Bronchial epithelial cell (primary cell): Measurements from ENCODE around the gene METTL26. TPM values are rescaled to one million over a fixed set of nuclear protein-coding genes. Genes with fewer than 3 reads are reported as not detected.

Experiments used
- DNase-seq: peaks from one replicate; pipeline ENCODE4 v3.0.0-alpha.2; 2010; ENCODE audit warnings: low read depth
- FAIRE-seq: peaks from 2 replicates; lab custom pipeline; 2011; peaks lifted over from hg19 to GRCh38; lab: Jason Lieb, UNC
- H3K27me3 ChIP-seq: 2 replicates; pipeline ENCODE4 v1.5.1; 2011; ENCODE audit warnings: low read length; ENCODE audit not compliant: control insufficient read depth, insufficient read depth
- H3K36me3 ChIP-seq: 2 replicates; pipeline ENCODE4 v1.5.1; 2011; ENCODE audit warnings: low read length; ENCODE audit not compliant: control insufficient read depth, insufficient read depth
- H3K4me3 ChIP-seq: 2 replicates; pipeline ENCODE4 v1.5.1; 2011; ENCODE audit warnings: mild to moderate bottlenecking, low read depth, low read length, control low read depth
- CTCF ChIP-seq: IDR thresholded peaks from 2 replicates; pipeline ENCODE4 v1.5.1; 2011; ENCODE audit warnings: mild to moderate bottlenecking, moderate library complexity, low read length, control low read depth, inconsistent platforms; ENCODE audit not compliant: insufficient read depth, severe bottlenecking
- total RNA-seq: library from RNA; depleted of rRNA; stranded (reverse); fragments of >200 nt; gene quantifications from 2 replicates; pipeline ENCODE4 v1.2.1, GENCODE V29; 2014

METTL26 gene
- total RNA-seq, 1 donor from 2014 or later = 50.8 TPM

GRCh38 chr16:634051-634670, 1.9 kb downstream of the METTL26 start:
- H3K4me3 ChIP-seq = no peak overlapping the region

GRCh38 chr16:633336-634050, 2.6 kb downstream of the METTL26 start:
- H3K36me3 ChIP-seq = peaks cover 3% of the 10 kb centered on the region
- TF ChIP-seq CTCF = no peak
- no peaks in the 10 kb centered on the region for H3K27me3 ChIP-seq
- FAIRE-seq (no peak), DNase-seq (no peak)
- H3K4me3 ChIP-seq = no peak overlapping the region

More at GRCh38 chr16:634051-634670, 1.9 kb downstream of the METTL26 start:
- FAIRE-seq (no peak), DNase-seq (no peak)
- Histone ChIP-seq H3K27me3 (no peaks in the 10 kb centered on the region), H3K36me3 (peaks cover 3% of the 10 kb centered on the region)
- TF ChIP-seq CTCF = no peak

- DNase-seq (no peak), FAIRE-seq (no peak)
- Histone ChIP-seq H3K27me3 (no peaks in the 10 kb centered on the region), H3K36me3 (peaks cover 3% of the 10 kb centered on the region), H3K4me3 (no peak overlapping the region)
- TF ChIP-seq CTCF = no peak
Measured at GRCh38 chr16:632486-633335, 3.4 kb downstream of the METTL26 start.

GRCh38 chr16:631808-632358, 4.2 kb downstream of the METTL26 start:
- DNase-seq (no peak), FAIRE-seq (no peak)
- H3K36me3 ChIP-seq = peaks cover 5% of the 10 kb centered on the region
- no peaks in the 10 kb centered on the region for H3K27me3 ChIP-seq
- H3K4me3 ChIP-seq = no peak overlapping the region
- TF ChIP-seq CTCF = no peak

GRCh38 chr16:630815-631405, 5.2 kb downstream of the METTL26 start, which contains the start of gene WFIKKN1:
TSS of gene WFIKKN1 (plus strand) at chr16:630985. CDS start at chr16:631254, 269 bp downstream.
- Histone ChIP-seq H3K36me3 (peaks cover 5% of the 10 kb centered on the region), H3K27me3 (no peaks in the 10 kb centered on the region), H3K4me3 (no peak within 1 kb of the TSS)
- FAIRE-seq (no peak), DNase-seq (no peak)
- no peak for TF ChIP-seq CTCF
